ENCODE results near the gene ANO2. TPM values are rescaled to one million over a fixed set of nuclear protein-coding genes. Genes with fewer than 3 reads are reported as not detected.

The ANO2 gene
- total and polyA plus RNA-seq, 2 donors (not counting 3 experiments of a cell fraction or from before 2014, with no cell fraction given): 15.4 to 65.0 TPM

DNA sequence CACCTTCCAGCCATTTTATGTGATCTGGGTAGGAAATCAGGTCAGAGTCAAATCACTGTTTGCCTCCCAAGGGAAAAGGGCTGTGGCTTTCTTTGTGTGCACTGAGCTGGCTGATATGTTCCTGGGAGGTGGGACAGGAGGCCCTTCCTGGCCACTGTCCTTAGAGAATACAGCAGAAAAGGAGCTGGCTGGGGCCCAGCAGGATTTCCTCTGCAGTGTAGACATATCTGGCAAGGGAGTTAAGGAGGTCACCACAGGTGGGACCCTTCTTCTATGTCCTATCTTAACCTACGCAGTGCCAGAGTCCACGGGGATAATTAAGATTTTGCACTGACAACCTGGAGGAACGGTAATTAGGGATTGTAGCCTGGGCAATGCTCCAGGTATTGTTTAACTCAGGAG is 367.8 kb downstream of the ANO2 start:
- H3K36me3 ChIP-seq (ENCODE audit: control insufficient read depth in 2 of 2, extremely low read depth in 1 of 2, insufficient read depth in 2 of 2, low read length in 2 of 2): peaks cover 9 to 11% of the 10 kb centered on the region in 2 experiments
- BruUV-seq (replicated peaks): no TSS peak
- no peaks in the 10 kb centered on the region for H3K27me3 ChIP-seq (ENCODE audit: control insufficient read depth in 2 of 2, insufficient read depth in 2 of 2, low read length in 2 of 2)
- intact Hi-C loops (cut with micrococcal nuclease): no loop called here
- no peak overlapping the region for H3K27ac ChIP-seq (ENCODE audit: insufficient read depth, low read depth, low read length)
- no peak overlapping the region for H3K4me3 ChIP-seq (replicated peaks in 1 of 3; ENCODE audit: insufficient read depth in 1 of 3, low read depth in 1 of 3, low read length in 3 of 3)
- peaks cover 24% of the 10 kb centered on the region for H3K4me1 ChIP-seq (ENCODE audit: control insufficient read depth, extremely low read depth, insufficient read depth, low read length)
- no peak overlapping the region for H3K4me2 ChIP-seq (ENCODE audit: insufficient read depth, low read length)
- dilution Hi-C loops (cut with MboI; ENCODE audit: extremely low pct_ligation_motif_present, low sequenced_read_pairs): no loop called here
- H3K79me2 ChIP-seq (ENCODE audit: control insufficient read depth, insufficient read depth, low read length): no peaks in the 10 kb centered on the region
- ChIA-PET POLR2A (no interaction called here), CTCF (interaction anchor here (1.0 to 2.2 kb wide), 2 partner anchors 30 to 168 kb away, joined by 3 to 6 read pairs; no protein-coding TSS in a partner anchor)
- no peak for TF ChIP-seq JUN (IDR thresholded peaks at IDR 0.05; ENCODE audit: borderline replicate concordance, insufficient read depth, insufficient read length, low read depth)
- TF ChIP-seq GATA2 (IDR thresholded peaks at IDR 0.05; ENCODE audit: insufficient read depth, insufficient read length, low read depth, low read length): no peak
- TF ChIP-seq POLR2A (IDR thresholded peaks at IDR 0.05; ENCODE audit: low read depth, low read length): no peak
- no peak for TF ChIP-seq POLR2AphosphoS5 (IDR thresholded peaks at IDR 0.05; ENCODE audit: insufficient read depth, low read depth, low read length)
- TF ChIP-seq MYC (IDR thresholded peaks at IDR 0.05; ENCODE audit: low read depth, low read length): no peak
- TF ChIP-seq, protein P1, sequence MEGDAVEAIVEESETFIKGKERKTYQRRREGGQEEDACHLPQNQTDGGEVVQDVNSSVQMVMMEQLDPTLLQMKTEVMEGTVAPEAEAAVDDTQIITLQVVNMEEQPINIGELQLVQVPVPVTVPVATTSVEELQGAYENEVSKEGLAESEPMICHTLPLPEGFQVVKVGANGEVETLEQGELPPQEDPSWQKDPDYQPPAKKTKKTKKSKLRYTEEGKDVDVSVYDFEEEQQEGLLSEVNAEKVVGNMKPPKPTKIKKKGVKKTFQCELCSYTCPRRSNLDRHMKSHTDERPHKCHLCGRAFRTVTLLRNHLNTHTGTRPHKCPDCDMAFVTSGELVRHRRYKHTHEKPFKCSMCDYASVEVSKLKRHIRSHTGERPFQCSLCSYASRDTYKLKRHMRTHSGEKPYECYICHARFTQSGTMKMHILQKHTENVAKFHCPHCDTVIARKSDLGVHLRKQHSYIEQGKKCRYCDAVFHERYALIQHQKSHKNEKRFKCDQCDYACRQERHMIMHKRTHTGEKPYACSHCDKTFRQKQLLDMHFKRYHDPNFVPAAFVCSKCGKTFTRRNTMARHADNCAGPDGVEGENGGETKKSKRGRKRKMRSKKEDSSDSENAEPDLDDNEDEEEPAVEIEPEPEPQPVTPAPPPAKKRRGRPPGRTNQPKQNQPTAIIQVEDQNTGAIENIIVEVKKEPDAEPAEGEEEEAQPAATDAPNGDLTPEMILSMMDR (IDR thresholded peaks at IDR 0.05; ENCODE audit: extremely low read depth in 1 of 2, insufficient read depth in 1 of 2, low read depth in 1 of 2, low read length in 2 of 2): no peak
- no peak overlapping the region for H3K9ac ChIP-seq (replicated peaks; ENCODE audit: extremely low read depth, insufficient read depth, low read length)
- no peak overlapping the region for H2AFZ ChIP-seq (ENCODE audit: low read depth, low read length)
- FAIRE-seq (peak; percentile 8), DNase-seq (ENCODE audit: low read depth, low spot score) (peak; percentile 43)
- no peaks in the 10 kb centered on the region for H3K9me3 ChIP-seq (replicated peaks; ENCODE audit: control insufficient read depth, insufficient read depth, low read length)
- H3K9me1 ChIP-seq (replicated peaks; ENCODE audit: control insufficient read depth, extremely low read depth, insufficient read depth, low read length): peaks cover 3% of the 10 kb centered on the region
- no peaks in the 10 kb centered on the region for H4K20me1 ChIP-seq (replicated peaks; ENCODE audit: control insufficient read depth, extremely low read depth, insufficient read depth, low read length)

DNA sequence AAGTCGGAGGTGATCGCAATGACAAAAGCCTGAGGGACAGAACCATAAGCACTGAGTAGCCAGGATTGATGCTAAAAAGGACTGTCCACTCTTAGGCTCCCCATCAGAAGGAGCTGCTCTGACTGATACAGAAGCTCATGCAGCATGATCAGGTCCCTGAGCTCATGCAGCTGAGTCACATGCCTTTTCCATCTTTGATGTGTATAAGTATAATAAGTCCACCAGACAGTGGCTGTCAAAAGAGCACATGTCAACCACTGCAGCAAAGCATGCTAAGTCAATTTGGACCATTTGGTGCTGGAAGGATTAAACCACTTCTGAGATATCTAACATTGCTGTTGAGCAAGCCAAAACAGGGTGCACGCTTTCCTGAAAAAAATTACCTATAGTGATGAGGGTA is 369.1 kb downstream of the ANO2 start:
- no peak for FAIRE-seq
- H3K27ac ChIP-seq (ENCODE audit: insufficient read depth, low read depth, low read length): no peak overlapping the region
- POLR2A ChIA-PET: no interaction called here

More for the DNA sequence above, 369.1 kb downstream of the ANO2 start:
- Histone ChIP-seq H3K9me3 (replicated peaks; ENCODE audit: control insufficient read depth, insufficient read depth, low read length) (no peaks in the 10 kb centered on the region), H3K27me3 (ENCODE audit: control insufficient read depth in 2 of 2, insufficient read depth in 2 of 2, low read length in 2 of 2) (no peaks in the 10 kb centered on the region), H3K4me2 (ENCODE audit: insufficient read depth, low read length) (no peak overlapping the region), H3K36me3 (ENCODE audit: control insufficient read depth in 2 of 2, extremely low read depth in 1 of 2, insufficient read depth in 2 of 2, low read length in 2 of 2) (peaks cover 9 to 11% of the 10 kb centered on the region in 2 experiments), H3K79me2 (ENCODE audit: control insufficient read depth, insufficient read depth, low read length) (no peaks in the 10 kb centered on the region), H3K9me1 (replicated peaks; ENCODE audit: control insufficient read depth, extremely low read depth, insufficient read depth, low read length) (peaks cover 3% of the 10 kb centered on the region), H3K4me3 (replicated peaks in 1 of 3; ENCODE audit: insufficient read depth in 1 of 3, low read depth in 1 of 3, low read length in 3 of 3) (no peak overlapping the region), H2AFZ (ENCODE audit: low read depth, low read length) (no peak overlapping the region), H3K9ac (replicated peaks; ENCODE audit: extremely low read depth, insufficient read depth, low read length) (no peak overlapping the region), H3K4me1 (ENCODE audit: control insufficient read depth, extremely low read depth, insufficient read depth, low read length) (peaks cover 15% of the 10 kb centered on the region), H4K20me1 (replicated peaks; ENCODE audit: control insufficient read depth, extremely low read depth, insufficient read depth, low read length) (no peaks in the 10 kb centered on the region)
- BruUV-seq (replicated peaks): no TSS peak
- intact Hi-C loops (cut with micrococcal nuclease) (no loop called here), dilution Hi-C loops (cut with MboI; ENCODE audit: extremely low pct_ligation_motif_present, low sequenced_read_pairs) (no loop called here)
- TF ChIP-seq JUN (IDR thresholded peaks at IDR 0.05; ENCODE audit: borderline replicate concordance, insufficient read depth, insufficient read length, low read depth) (no peak), GATA2 (IDR thresholded peaks at IDR 0.05; ENCODE audit: insufficient read depth, insufficient read length, low read depth, low read length) (no peak)
- CTCF ChIA-PET: no interaction called here
- no peak for DNase-seq (ENCODE audit: low read depth, low spot score)
